Liver (tissue), 2 donors: ENCODE data around the gene PLSCR1.

ENCODE experiments used
- CTCF ChIP-seq: fragments of 150-350 bp; IDR thresholded peaks from 2 replicates; pipeline ENCODE4 v1.5.1; 2017; ENCODE audit warnings: improper control_type of control experiment, low read depth, low read length; ENCODE audit not compliant: missing input control
- REST ChIP-seq: IDR thresholded peaks from 2 replicates; pipeline ENCODE4 v1.6.1; 2016; ENCODE audit warnings: antibody characterized with exemption, mild to moderate bottlenecking
- YY1 ChIP-seq: IDR thresholded peaks from 2 replicates; pipeline ENCODE4 v1.6.1; 2016; ENCODE audit warnings: antibody characterized with exemption, mild to moderate bottlenecking
- donor health status: healthy.

DNA sequence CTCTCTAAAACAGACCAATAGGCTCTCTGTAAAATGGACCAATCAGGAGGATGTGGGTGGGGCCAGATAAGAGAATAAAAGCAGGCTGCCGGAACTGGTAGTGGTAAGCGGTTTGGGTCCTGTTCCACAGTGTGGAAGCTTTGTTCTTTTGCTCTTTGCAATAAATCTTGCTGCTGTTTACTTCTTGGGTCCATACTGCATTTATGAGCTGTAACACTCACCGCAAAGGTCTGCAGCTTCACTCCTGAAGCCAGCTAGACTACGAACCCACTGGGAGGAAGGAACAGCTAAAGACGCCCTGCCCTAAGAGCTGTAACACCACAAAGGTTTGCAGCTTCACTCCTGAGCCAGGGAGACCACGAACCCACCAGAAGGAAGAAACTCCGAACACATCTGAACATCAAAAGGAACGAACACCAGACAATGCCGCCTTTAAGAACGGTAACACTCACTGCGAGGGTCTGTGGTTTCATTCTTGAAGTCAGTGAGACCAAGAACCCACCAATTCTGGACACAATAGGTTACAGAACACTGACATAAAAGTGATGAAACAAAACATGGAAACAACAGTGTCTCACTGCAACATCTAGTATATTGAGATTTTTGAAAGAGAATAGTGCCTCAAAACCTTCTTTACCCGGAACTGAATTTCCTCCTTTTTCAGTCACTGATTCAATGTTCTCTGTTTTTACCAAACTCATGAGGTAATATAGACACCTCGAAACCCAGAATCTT lies 46.2 kb downstream of the PLSCR1 start:
- no peak for TF ChIP-seq CTCF
- TF ChIP-seq YY1 = no peak
- no peak for TF ChIP-seq REST
